Activated gamma-delta T cell (primary cell): ENCODE data around the gene CHIT1.

Experiments used
- DNase-seq: peaks from one replicate; lab custom pipeline; 2025; lab: John Stamatoyannopoulos, UW

CHIT1 gene

GRCh38 chr1:203175237-203175826 is 54.1 kb downstream of the CHIT1 start, which contains the start of gene MYBPH:
MYBPH (minus strand) TSS chr1:203175826; CDS start chr1:203175755, 71 bp downstream.
- DNase-seq = no peak

- DNase-seq = no peak
These were observed 55.0 kb downstream of the CHIT1 start for GRCh38 chr1:203174324-203174985.

- DNase-seq = no peak
These were observed 55.9 kb downstream of the CHIT1 start for GRCh38 chr1:203173566-203173965.

GRCh38 chr1:203173011-203173555 is 56.4 kb downstream of the CHIT1 start:
- DNase-seq = no peak

DNA sequence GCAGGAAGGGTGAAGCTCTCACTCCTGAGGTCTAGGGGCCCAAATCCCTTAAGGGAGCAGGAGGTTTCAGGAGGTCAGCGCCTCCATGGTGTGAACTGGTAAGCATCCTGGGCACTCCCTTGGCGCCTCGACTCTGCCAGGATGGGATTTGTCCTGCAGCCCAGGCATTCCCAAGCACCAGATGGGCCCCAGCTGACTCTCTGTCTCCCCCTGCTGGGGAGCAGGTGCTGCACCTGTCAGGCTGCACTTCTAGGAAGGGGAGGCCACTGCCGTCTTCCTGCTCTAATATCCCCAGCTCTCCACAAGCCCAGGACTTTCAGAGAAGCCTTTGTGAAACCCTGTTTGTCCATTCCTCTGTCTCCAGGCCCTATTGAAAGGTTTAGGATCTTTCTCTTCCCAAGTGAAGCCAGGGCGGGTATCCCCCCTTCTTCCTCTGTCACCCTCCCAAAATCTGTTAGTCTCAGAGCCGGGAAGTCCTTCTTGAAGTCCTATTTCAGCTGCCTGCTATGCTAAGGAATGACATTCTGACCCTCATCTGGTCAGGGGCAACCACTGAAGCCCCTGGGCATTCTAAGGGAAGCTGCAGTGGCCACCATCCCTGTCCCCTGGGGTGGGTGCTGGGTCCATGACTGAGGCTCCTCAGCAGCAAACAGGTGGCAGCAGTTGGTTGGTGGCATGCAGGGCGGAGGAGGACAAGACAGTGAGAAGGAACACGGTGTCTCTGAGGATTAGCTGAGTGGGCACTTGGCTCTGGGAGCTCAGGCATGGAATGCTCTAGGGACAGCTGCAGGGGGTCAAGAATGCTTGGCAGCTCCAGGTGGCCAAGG is 57.1 kb downstream of the CHIT1 start:
- DNase-seq = no peak

- no peak for DNase-seq
These were observed 57.9 kb downstream of the CHIT1 start for GRCh38 chr1:203171341-203172183.

DNA sequence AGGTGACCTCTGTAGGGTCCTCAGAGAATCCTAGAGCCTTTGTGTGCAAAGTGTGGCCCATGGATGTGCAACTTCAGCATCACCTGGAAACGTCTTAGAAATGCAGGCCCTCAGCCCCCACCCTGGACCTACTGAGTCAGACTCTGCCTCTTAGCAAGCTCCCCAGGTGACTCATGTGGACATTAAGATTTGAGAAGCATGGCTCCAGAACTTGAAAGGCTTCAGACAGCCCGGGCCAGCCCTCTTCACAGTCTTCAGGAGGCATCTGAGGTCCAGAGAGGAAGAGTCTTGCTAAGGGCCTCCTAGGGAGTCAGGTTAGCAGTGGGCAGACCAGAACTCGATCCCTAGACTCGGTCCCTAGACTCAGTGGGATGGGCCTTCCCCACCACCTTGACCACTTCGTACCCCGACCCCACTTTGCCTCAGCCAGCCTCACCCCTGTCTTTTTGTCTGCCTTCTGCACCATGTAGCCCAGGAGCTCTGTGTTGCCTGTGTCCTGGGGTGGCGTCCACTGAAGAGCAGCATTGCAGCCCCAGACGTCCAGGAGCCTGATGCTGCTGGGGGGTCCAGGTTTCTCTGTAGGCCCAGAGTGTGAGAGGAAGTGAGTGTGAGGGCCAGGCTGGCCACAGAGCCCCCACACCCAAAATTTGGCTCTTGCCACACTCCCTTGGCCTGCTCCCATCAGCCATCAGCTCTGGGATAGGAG is 58.7 kb downstream of the CHIT1 start:
- no peak for DNase-seq

- DNase-seq = no peak
These were observed 59.5 kb downstream of the CHIT1 start for GRCh38 chr1:203169770-203170520.

GRCh38 chr1:203168991-203169390 is 60.5 kb downstream of the CHIT1 start:
- DNase-seq = no peak

DNA sequence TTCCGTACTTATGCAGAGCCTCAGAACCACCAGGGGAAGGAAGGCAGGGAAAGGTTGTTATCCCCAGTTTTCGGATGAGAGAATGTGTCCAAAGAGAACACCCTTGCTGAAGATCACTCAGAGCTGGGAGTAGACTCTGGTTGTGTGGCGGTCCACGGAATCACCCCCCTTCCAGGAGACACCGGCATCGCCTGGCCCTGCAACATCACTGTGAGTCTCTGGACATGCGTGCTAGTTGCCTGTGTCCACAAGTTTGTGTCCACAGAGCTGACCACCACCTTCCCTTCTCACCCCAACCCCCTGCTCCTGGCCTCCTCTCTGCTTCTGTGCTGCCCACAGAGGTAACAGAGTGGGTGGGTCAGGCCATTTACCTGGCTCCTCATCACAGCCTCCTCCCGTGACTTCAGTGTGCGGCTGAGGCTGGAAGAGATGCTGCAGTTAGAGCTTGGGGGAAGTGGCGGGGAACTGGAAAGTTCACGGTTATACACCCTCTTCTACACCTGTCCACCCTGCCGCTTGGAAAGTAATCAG is 61.2 kb downstream of the CHIT1 start:
- no peak for DNase-seq

GRCh38 chr1:203167913-203168200 is 61.6 kb downstream of the CHIT1 start:
- no peak for DNase-seq

DNA sequence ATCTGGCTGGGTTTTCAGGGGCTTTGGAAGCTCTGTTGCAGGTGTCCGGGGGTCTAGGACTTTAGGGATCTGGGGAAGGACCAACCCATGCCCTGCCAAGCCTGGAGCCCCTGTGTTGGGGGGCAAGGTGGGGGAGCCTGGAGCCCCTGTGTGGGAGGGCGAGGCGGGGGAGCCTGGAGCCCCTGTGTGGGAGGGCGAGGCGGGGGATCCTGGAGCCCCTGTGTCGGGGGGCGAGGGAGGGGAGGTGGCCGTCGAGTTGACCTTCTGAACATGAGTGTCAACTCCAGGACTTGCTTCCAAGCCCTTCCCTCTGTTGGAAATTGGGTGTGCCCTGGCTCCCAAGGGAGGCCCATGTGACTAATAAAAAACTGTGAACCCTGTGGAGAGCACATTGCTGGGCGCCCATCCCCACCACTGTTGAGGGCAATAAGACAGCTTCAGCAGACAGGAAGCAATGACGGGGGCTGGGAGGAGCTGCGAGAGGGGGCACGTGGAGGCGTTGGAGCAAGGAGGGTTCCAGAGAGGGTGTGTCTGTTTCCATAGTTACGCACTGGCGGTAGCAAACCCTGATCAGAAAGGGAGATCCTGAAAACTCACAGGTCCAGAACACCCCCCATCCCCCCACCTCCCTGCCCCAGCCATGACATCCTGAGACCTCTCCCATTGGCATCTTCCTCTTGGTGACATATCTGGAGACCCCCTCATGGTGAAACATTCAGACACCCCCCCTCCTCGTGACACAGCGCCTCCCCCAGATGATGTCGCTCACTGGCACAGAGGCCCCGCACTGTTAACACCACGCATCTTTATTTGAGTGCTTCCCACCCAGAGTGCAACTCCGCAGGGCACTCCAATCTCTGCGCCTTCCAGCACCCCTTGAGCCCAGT is 62.2 kb downstream of the CHIT1 start:
- DNase-seq = no peak

GRCh38 chr1:203166192-203166940 is 63.1 kb downstream of the CHIT1 start:
- no peak for DNase-seq
